ENCODE measurements around the gene APBA3. TPM values are rescaled to one million over a fixed set of nuclear protein-coding genes. Genes with fewer than 3 reads are reported as not detected.

Gene APBA3
- polyA plus RNA-seq, 1 donor (not counting 4 experiments of a cell fraction or from before 2014, with no cell fraction given) = 6.7 TPM

GRCh38 chr19:3781603-3782002 lies 20.1 kb upstream of the APBA3 start:
- dilution Hi-C loops (cut with MboI; ENCODE audit: extremely low pct_ligation_motif_present, low sequenced_read_pairs) = no loop called here
- DNase-seq (ENCODE audit: low read depth, low spot score) (no peak), FAIRE-seq (no peak)
- Histone ChIP-seq H3K9me1 (ENCODE audit: control insufficient read depth, extremely low read depth, insufficient read depth, low read length) (no peaks in the 10 kb centered on the region), H3K79me2 (ENCODE audit: control insufficient read depth, insufficient read depth, low read length) (no peaks in the 10 kb centered on the region), H3K4me2 (ENCODE audit: control insufficient read depth, extremely low read depth, insufficient read depth, low read depth, low read length) (no peak overlapping the region), H3K9me3 (ENCODE audit: control insufficient read depth, low read depth, low read length) (peaks cover 6% of the 10 kb centered on the region), H4K20me1 (ENCODE audit: control insufficient read depth, extremely low read depth, insufficient read depth, low read length) (no peaks in the 10 kb centered on the region), H3K27ac (ENCODE audit: control insufficient read depth, insufficient read depth, low read length) (no peak overlapping the region), H3K4me3 (ENCODE audit: control insufficient read depth in 2 of 3, extremely low read depth in 1 of 3, insufficient read depth in 2 of 3, low read depth in 1 of 3, low read length in 3 of 3) (no peak overlapping the region), H3K27me3 (ENCODE audit: control insufficient read depth, extremely low read depth, insufficient read depth, low read length) (peaks cover 24% of the 10 kb centered on the region), H3K9ac (ENCODE audit: control insufficient read depth, extremely low read depth, insufficient read depth, low read length) (no peak overlapping the region), H3K36me3 (ENCODE audit: control insufficient read depth in 2 of 2, extremely low read depth in 1 of 2, insufficient read depth in 2 of 2, low read length in 2 of 2) (no peaks in the 10 kb centered on the region), H3K4me1 (ENCODE audit: control insufficient read depth, extremely low read depth, insufficient read depth, low read length) (no peaks in the 10 kb centered on the region), H2AFZ (ENCODE audit: control insufficient read depth, low read length) (no peak overlapping the region)
- TF ChIP-seq, protein P1, sequence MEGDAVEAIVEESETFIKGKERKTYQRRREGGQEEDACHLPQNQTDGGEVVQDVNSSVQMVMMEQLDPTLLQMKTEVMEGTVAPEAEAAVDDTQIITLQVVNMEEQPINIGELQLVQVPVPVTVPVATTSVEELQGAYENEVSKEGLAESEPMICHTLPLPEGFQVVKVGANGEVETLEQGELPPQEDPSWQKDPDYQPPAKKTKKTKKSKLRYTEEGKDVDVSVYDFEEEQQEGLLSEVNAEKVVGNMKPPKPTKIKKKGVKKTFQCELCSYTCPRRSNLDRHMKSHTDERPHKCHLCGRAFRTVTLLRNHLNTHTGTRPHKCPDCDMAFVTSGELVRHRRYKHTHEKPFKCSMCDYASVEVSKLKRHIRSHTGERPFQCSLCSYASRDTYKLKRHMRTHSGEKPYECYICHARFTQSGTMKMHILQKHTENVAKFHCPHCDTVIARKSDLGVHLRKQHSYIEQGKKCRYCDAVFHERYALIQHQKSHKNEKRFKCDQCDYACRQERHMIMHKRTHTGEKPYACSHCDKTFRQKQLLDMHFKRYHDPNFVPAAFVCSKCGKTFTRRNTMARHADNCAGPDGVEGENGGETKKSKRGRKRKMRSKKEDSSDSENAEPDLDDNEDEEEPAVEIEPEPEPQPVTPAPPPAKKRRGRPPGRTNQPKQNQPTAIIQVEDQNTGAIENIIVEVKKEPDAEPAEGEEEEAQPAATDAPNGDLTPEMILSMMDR (optimal IDR thresholded peaks at IDR 0.05 in 1 of 3, IDR thresholded peaks at IDR 0.05 in 1 of 3, conservative IDR thresholded peaks at IDR 0.05 in 1 of 3; ENCODE audit: extremely low read depth in 1 of 3, insufficient read depth in 2 of 3, low read length in 3 of 3) = no peak
- no peak for TF ChIP-seq EZH2 (IDR thresholded peaks at IDR 0.05; ENCODE audit: low read length)

DNA sequence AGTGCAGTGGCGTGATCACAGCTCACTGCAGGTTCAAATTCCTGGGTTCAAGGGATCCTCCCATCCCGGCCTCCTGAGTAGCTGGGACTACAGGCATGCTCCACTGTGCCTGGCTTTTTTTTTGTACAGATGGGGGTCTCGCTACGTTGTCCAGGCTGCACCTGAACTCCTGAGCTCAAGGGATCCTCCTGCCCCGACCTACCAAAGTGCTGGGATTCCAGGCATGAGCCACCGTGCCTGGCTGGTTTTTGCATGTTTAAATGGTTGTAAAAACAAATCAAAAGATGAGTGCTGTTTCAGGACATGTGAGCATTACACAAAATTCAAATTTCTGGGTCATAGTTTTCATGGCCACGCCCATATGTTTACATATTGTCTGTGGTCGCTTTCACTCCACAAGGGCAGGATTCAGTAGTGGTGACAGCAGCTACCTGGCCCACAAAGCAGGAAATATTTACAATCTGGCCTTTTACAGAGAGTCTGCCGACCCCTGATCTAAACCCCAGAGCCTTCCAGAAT lies 19.4 kb upstream of the APBA3 start:
- no peak overlapping the region for H2AFZ ChIP-seq (ENCODE audit: control insufficient read depth, low read length)
- H3K27me3 ChIP-seq (ENCODE audit: control insufficient read depth, extremely low read depth, insufficient read depth, low read length) = peaks cover 20% of the 10 kb centered on the region
- no peaks in the 10 kb centered on the region for H4K20me1 ChIP-seq (ENCODE audit: control insufficient read depth, extremely low read depth, insufficient read depth, low read length)
- no peaks in the 10 kb centered on the region for H3K36me3 ChIP-seq (ENCODE audit: control insufficient read depth in 2 of 2, extremely low read depth in 1 of 2, insufficient read depth in 2 of 2, low read length in 2 of 2)
- DNase-seq (ENCODE audit: low read depth, low spot score) (no peak), FAIRE-seq (no peak)
- H3K9me3 ChIP-seq (ENCODE audit: control insufficient read depth, low read depth, low read length) = peaks cover 6% of the 10 kb centered on the region
- no peak overlapping the region for H3K4me3 ChIP-seq (ENCODE audit: control insufficient read depth in 2 of 3, extremely low read depth in 1 of 3, insufficient read depth in 2 of 3, low read depth in 1 of 3, low read length in 3 of 3)
- TF ChIP-seq EZH2 (IDR thresholded peaks at IDR 0.05; ENCODE audit: low read length) = no peak
- TF ChIP-seq, protein P1 (optimal IDR thresholded peaks at IDR 0.05 in 1 of 3, IDR thresholded peaks at IDR 0.05 in 1 of 3, conservative IDR thresholded peaks at IDR 0.05 in 1 of 3; ENCODE audit: extremely low read depth in 1 of 3, insufficient read depth in 2 of 3, low read length in 3 of 3) = no peak
- dilution Hi-C loops (cut with MboI; ENCODE audit: extremely low pct_ligation_motif_present, low sequenced_read_pairs) = no loop called here
- H3K9me1 ChIP-seq (ENCODE audit: control insufficient read depth, extremely low read depth, insufficient read depth, low read length) = no peaks in the 10 kb centered on the region
- no peak overlapping the region for H3K9ac ChIP-seq (ENCODE audit: control insufficient read depth, extremely low read depth, insufficient read depth, low read length)
- no peak overlapping the region for H3K27ac ChIP-seq (ENCODE audit: control insufficient read depth, insufficient read depth, low read length)
- H3K79me2 ChIP-seq (ENCODE audit: control insufficient read depth, insufficient read depth, low read length) = no peaks in the 10 kb centered on the region
- H3K4me1 ChIP-seq (ENCODE audit: control insufficient read depth, extremely low read depth, insufficient read depth, low read length) = no peaks in the 10 kb centered on the region
- H3K4me2 ChIP-seq (ENCODE audit: control insufficient read depth, extremely low read depth, insufficient read depth, low read depth, low read length) = no peak overlapping the region
